Duodenal mucosa (tissue), 2 donors: ENCODE data around the gene RNF144A.
"Not testable (repeated sequence)": the region's sequence is repeated elsewhere in the genome, so short reads cannot be mapped to it uniquely, and the experiment has no call there.

Experiments
- H3K27ac ChIP-seq: one replicate; pipeline ENCODE4 v1.7.0; 2013; ENCODE audit warnings: low read depth, low read length
- H3K27me3 ChIP-seq, 2 donors: one replicate each; pipeline ENCODE4 v1.7.0; 2013; ENCODE audit warnings: low read length in 2 of 2, control low read depth in 1 of 2; ENCODE audit not compliant: insufficient read depth in 2 of 2, control insufficient read depth in 1 of 2
- H3K36me3 ChIP-seq, 2 donors: one replicate each; pipeline ENCODE4 v1.7.0; 2013; ENCODE audit warnings: low read length in 2 of 2, control low read depth in 1 of 2; ENCODE audit not compliant: insufficient read depth in 2 of 2, control insufficient read depth in 1 of 2
- H3K4me1 ChIP-seq, 2 donors: one replicate each; pipeline ENCODE4 v1.7.0; 2013; ENCODE audit warnings: low read length in 2 of 2, control low read depth in 1 of 2; ENCODE audit not compliant: insufficient read depth in 2 of 2, control insufficient read depth in 1 of 2
- H3K4me3 ChIP-seq, 2 donors: one replicate each; pipeline ENCODE4 v1.7.0; 2013; ENCODE audit warnings: low read length in 2 of 2, low read depth in 1 of 2
- H3K9ac ChIP-seq, 2 donors: one replicate each; pipeline ENCODE4 v1.7.0; 2013; ENCODE audit warnings: low read length in 2 of 2, low read depth in 1 of 2
- H3K9me3 ChIP-seq, 2 donors: one replicate each; pipeline ENCODE4 v1.7.0; 2013; ENCODE audit warnings: low read length in 2 of 2, control low read depth in 1 of 2; ENCODE audit not compliant: control insufficient read depth in 1 of 2

RNF144A gene

DNA sequence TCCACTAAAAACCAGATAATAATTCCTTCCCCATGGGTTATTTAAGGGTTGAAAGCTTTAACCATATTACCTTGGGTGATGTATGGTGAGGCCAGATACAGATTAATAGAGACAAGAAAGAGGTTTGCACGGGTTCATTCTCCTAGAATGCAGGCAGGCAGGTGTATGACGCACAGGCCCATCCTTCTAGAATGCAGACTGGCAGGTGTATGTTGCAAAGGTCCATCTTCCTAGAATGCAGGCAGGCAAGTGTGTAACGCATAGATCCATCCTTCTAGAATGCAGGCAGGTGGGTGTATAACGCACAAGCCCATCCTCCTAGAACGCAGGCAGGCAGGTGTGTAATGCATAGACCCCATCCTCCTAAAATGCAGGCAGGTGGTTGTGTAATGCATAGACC lies 35.7 kb upstream of the RNF144A start:
- H3K9ac ChIP-seq, result no peak overlapping the region
- H3K4me3 ChIP-seq, result no peak overlapping the region
- H3K27ac ChIP-seq, result no peak overlapping the region
- peaks cover 7 to 15% of the 10 kb centered on the region in 2 donors for H3K4me1 ChIP-seq
- no peaks in the 10 kb centered on the region for H3K36me3 ChIP-seq
- H3K9me3 ChIP-seq, result no peaks in the 10 kb centered on the region
- H3K27me3 ChIP-seq, result no peaks in the 10 kb centered on the region

DNA sequence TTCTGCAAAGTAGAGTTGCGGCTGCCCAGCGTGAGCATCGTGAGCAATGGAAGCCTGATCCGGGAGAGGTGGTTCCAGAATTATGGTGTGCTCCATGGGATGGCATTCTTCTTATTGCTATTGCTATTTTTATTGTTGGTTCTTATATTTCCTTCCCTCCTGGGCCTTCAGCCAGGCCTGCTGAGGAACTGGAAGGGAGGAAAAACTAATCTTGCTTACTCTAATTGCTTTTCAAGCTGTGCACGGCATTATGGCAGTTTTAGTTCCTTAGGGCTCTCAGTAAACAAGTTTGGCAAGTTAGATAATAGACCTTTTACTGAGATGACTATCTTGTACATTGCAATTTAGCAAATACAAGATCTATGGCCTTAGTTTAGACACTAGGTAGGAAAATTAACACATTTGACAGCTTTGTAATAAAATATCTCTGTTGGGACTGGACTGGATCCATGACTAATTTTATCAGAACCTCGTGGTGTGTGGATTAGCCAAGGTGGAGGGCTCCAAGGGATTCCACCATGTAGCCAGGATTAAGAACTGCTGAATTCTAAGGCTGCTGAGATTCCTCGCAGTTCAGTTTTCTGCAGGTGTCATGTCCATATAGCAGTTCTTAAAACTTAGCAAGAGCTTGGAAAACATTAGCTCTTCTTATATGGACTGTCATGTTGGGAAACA lies 33.6 kb upstream of the RNF144A start:
- H3K4me1 ChIP-seq, result peaks cover 0 to 2% of the 10 kb centered on the region in 2 donors
- H3K27me3 ChIP-seq, result no peaks in the 10 kb centered on the region
- H3K9me3 ChIP-seq, result no peaks in the 10 kb centered on the region
- H3K36me3 ChIP-seq, result no peaks in the 10 kb centered on the region
- H3K4me3 ChIP-seq, result no peak overlapping the region
- no peak overlapping the region for H3K27ac ChIP-seq
- H3K9ac ChIP-seq, result no peak overlapping the region

DNA sequence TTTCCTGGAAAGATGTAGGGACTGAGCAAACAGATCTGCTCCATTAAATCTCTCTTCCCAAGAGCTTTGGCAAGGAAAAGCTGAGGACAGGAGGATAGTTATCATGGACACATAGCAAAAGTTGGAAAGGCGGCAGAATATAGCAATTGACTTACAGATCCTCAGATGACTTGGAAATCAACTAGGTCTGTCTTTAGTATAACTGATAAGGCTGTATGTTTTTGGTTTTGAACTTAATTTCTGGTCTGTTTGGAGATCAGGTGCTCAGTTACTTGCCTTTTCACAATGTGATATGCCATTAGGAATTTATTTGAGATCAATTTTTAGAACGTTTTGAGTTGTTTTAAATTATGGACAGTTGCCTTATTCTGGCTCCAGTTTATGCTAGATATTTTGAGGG lies 31.7 kb upstream of the RNF144A start:
- H3K27ac ChIP-seq, result no peak overlapping the region
- no peak overlapping the region for H3K9ac ChIP-seq
- no peak overlapping the region for H3K4me3 ChIP-seq
- H3K27me3 ChIP-seq, result no peaks in the 10 kb centered on the region
- no peaks in the 10 kb centered on the region for H3K4me1 ChIP-seq
- H3K9me3 ChIP-seq, result no peaks in the 10 kb centered on the region
- no peaks in the 10 kb centered on the region for H3K36me3 ChIP-seq

DNA sequence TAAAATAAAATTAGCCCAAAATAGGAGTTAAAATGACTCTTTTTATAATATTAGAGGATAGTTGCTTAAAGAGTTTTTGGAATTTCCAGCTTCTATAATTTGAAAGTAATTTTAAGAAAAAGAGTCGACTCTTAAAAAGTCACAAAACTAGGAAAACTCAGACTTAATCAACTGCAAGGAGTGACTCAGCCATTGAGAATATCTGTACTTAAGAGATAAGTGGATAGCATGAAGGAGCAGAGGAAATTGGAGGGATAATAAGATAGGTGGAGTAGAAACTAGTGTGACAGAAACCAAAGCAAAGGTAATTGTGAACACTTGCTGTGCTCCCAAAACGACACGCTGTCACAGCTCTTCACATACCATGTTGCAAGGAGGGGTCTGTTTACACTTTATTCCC lies 31.2 kb upstream of the RNF144A start:
- Histone ChIP-seq H3K27ac (no peak overlapping the region), H3K27me3 (no peaks in the 10 kb centered on the region), H3K9ac (no peak overlapping the region), H3K4me3 (no peak overlapping the region), H3K9me3 (no peaks in the 10 kb centered on the region), H3K4me1 (no peaks in the 10 kb centered on the region), H3K36me3 (no peaks in the 10 kb centered on the region)

DNA sequence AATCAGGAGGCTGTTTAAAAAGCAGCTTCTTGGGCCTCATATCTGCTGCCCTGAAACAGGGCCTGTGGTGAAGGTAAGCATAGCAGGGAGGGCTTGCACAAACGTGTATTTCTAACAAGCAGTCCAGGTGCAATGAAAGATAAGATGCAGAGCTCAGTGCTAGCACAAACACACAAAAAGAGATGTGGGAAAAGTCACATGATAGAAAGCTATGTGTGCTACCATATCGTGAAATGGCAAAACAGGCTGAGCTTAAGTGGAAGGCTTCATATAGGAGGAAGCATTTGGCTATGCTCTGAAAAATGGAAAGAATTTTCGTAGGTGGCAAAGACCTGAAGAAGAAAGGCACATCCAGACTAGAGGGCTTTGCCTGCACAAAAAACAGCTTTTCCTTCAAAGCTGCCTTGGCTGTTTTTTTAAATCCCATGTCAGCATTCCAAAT lies 29.4 kb upstream of the RNF144A start:
- H3K9ac ChIP-seq, result no peak overlapping the region
- no peaks in the 10 kb centered on the region for H3K9me3 ChIP-seq
- no peak overlapping the region for H3K27ac ChIP-seq
- no peaks in the 10 kb centered on the region for H3K27me3 ChIP-seq
- H3K36me3 ChIP-seq, result no peaks in the 10 kb centered on the region
- no peak overlapping the region for H3K4me3 ChIP-seq
- no peaks in the 10 kb centered on the region for H3K4me1 ChIP-seq

DNA sequence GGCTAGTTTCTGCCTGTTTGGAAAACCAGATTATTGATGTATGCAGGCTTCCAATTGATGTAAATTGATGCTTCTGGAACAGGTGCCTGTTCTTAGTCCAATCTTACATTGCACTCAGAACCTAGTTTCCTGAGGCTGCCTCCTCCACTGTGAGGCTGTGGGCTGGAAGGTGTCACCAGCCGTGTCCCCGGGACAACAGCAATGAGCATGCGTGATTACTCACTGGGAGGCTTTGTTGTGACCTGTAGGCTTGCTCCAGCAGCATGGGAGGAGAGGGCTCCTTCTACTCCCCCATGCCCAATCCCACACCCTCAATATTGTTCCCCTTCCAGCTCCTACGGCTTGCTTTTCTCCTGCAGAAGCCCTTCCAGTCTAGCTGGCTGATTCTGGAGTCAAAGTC lies 28.5 kb upstream of the RNF144A start:
- Histone ChIP-seq H3K9ac (no peak overlapping the region), H3K4me1 (no peaks in the 10 kb centered on the region), H3K27me3 (no peaks in the 10 kb centered on the region), H3K27ac (no peak overlapping the region), H3K9me3 (no peaks in the 10 kb centered on the region), H3K36me3 (no peaks in the 10 kb centered on the region), H3K4me3 (no peak overlapping the region)

DNA sequence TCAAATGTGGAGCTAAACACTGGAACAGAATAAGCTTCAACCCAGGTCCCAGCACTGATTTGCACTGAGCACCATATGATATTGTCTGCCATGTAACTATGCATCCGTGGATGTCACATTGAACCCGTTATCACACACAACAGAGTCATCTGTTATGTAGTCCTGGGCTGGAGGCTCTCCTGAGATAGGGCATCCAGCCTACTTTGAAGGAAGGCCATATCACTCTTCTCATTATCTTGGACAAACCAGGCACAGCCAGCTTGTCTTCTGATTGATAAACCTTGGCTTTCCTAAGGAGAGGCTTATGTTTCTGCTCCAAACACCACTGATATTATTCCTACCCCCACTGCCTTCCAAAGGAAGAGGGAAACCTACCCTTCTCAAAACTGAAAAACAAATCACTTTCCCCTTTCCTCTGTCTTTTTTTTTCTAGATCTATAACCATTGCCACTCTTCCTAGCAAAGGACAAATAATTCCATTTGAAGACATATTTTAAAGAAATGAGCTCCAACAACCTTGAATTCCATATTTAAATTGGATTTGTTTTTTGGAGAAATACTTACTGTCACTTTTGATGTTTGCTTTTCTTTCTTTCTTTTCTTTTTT lies 23.2 kb upstream of the RNF144A start:
- no peaks in the 10 kb centered on the region for H3K36me3 ChIP-seq
- H3K4me1 ChIP-seq, result no peaks in the 10 kb centered on the region
- H3K9ac ChIP-seq, result no peak overlapping the region

DNA sequence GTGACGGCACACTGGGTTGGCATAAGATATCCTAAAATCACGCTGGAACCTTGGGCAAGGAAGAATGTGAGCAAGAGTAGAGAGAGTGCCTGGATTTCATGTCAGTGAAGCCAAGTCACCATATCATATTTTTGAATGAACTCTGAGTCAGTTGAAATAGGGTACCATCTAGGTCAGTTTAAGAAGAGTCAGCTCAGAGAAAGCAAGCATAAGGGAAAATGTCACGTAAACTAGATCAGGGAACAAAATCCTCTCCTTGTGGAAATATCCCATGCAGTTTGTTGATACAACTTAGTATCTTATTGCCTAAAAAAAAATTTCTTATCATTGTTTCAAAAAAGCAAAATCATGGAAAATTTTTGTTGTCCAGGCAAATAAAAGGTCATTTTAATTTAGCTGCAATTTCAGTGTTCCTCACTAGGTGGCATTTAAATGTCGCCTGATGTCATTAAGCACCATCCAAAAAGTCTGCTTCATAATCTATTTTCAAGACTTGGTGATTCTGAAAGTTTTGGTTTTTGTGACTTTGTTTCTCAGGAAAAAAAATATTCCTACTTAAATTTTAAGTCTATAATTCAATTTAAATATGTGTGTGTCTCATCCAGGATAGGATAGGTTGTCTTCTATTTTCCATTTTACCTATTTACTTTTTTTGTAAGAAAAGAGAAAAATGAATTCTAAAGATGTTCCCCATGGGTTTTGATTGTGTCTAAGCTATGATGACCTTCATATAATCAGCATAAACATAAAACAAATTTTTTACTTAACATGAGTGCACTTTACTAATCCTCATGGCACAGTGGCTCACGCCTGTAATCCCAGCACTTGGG lies 20.1 kb upstream of the RNF144A start:
- no peaks in the 10 kb centered on the region for H3K36me3 ChIP-seq
- no peak overlapping the region for H3K9ac ChIP-seq
- H3K4me1 ChIP-seq, result no peaks in the 10 kb centered on the region
- H3K4me3 ChIP-seq, result no peak overlapping the region
- no peak overlapping the region for H3K27ac ChIP-seq
- no peaks in the 10 kb centered on the region for H3K27me3 ChIP-seq
- H3K9me3 ChIP-seq, result no peaks in the 10 kb centered on the region

More for the DNA sequence above, 23.2 kb upstream of the RNF144A start:
- H3K27me3 ChIP-seq, result no peaks in the 10 kb centered on the region
- H3K27ac ChIP-seq, result no peak overlapping the region
- H3K9me3 ChIP-seq, result no peaks in the 10 kb centered on the region
- no peak overlapping the region for H3K4me3 ChIP-seq

DNA sequence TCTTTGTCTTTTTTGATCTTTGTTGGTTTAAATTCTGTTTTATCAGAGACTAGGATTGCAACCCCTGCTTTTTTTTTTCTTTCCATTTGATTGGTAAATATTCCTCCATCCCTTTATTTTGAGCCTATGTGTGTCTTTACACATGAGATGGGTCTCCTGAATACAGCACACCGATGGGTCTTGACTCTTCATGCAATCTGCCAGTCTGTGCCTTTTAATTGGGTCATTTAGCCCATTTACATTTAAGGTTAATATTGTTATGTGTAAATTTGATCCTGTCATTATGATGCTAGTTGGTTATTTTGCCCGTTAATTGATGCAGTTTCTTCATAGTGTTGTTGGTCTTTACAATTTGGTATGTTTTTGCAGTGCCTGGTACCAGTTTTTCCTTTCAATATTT lies 14.6 kb upstream of the RNF144A start:
- not testable (repeated sequence) for H3K27me3 ChIP-seq, H3K9me3 ChIP-seq, H3K4me3 ChIP-seq, H3K27ac ChIP-seq, H3K36me3 ChIP-seq, H3K4me1 ChIP-seq, H3K9ac ChIP-seq

DNA sequence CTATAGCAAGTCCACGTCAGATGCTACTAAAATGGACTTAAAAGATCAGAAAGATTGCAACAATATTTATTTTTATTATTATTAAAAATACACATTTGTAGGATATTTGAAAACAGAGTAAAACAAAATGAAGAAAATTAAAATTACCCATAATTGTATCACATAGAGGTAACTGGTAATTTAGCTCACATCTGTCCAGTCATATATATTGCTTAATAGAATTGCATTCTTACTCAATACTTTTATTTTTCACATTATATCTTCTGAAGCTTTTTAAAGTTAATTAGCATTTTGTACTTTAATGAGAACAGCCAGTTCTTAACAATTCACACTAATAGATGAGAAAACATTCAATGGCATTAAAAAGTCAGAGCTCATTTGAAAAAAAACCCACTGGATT lies 11.5 kb upstream of the RNF144A start:
- peaks cover 0 to 8% of the 10 kb centered on the region in 2 donors for H3K4me1 ChIP-seq
- H3K27me3 ChIP-seq, result peaks cover 0 to 3% of the 10 kb centered on the region in 2 donors
- no peaks in the 10 kb centered on the region for H3K9me3 ChIP-seq
- H3K36me3 ChIP-seq, result no peaks in the 10 kb centered on the region
- no peak overlapping the region for H3K9ac ChIP-seq
- no peak overlapping the region for H3K4me3 ChIP-seq
- H3K27ac ChIP-seq, result no peak overlapping the region
